Measurements from ENCODE around the gene GBGT1.

DNA sequence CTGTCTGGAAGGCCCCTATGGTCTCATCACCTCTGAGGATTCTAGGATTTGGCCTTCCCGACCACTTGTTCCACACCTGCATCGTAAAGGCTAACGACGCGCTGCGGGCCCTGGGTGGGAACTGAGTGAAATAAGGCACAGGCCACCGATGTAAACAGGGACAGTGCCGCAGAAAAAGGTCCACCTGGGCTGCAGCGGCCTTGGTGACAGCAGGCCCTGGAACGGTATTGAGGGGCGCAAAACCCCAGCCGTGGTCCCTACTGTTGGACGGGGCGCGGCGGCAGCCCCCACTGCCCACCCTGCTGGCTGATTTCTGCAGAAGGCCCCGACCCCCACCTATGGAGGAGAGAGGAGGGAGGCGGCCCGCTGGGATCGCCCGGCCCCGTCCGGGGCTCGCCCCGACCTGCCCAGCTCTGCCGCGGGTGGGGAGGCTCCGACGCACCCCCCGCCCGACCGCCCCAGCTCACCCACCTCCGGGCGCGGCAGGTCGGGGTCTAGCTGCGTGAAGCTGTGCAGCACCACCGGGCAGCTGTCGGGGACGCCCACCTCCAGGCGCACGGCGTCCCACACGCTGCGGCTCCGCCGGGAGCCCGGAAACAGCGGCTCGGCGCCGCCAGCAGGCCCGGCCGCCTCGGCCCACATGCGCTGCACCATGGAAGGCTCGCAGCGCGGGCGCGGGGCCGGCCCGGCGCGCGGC lies 43.1 kb downstream of the GBGT1 start:
- TF ChIP-seq EP300 (IDR thresholded peaks at IDR 0.05) (no peak), POLR2A (IDR thresholded peaks at IDR 0.05) (no peak)
- TF ChIP-seq, protein P1, sequence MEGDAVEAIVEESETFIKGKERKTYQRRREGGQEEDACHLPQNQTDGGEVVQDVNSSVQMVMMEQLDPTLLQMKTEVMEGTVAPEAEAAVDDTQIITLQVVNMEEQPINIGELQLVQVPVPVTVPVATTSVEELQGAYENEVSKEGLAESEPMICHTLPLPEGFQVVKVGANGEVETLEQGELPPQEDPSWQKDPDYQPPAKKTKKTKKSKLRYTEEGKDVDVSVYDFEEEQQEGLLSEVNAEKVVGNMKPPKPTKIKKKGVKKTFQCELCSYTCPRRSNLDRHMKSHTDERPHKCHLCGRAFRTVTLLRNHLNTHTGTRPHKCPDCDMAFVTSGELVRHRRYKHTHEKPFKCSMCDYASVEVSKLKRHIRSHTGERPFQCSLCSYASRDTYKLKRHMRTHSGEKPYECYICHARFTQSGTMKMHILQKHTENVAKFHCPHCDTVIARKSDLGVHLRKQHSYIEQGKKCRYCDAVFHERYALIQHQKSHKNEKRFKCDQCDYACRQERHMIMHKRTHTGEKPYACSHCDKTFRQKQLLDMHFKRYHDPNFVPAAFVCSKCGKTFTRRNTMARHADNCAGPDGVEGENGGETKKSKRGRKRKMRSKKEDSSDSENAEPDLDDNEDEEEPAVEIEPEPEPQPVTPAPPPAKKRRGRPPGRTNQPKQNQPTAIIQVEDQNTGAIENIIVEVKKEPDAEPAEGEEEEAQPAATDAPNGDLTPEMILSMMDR (IDR thresholded peaks at IDR 0.05), result no peak

Measured in stomach (tissue), 4 donors.